ENCODE data around the gene KANSL1. TPM values are rescaled to one million over a fixed set of nuclear protein-coding genes. Genes with fewer than 3 reads are reported as not detected.

The KANSL1 gene
- total and polyA plus RNA-seq, 9 donors = 30.4 to 107 (median 77.7) TPM

GRCh38 chr17:46036491-46036890 lies 156.7 kb downstream of the KANSL1 start:
- DNase-seq = no peak
- Histone ChIP-seq H3K27ac (no peak overlapping the region), H3K27me3 (no peaks in the 10 kb centered on the region), H3K4me1 (ENCODE audit: insufficient read depth) (no peaks in the 10 kb centered on the region), H3K9me3 (no peaks in the 10 kb centered on the region), H3K4me3 (no peak overlapping the region), H3K36me3 (peaks cover 3% of the 10 kb centered on the region)
- whole genome bisulfite sequencing, 3 donors = 92 to 94% (median 92%) methylated on average over 6 of the region's 6 CpGs
- TF ChIP-seq POLR2A (IDR thresholded peaks at IDR 0.05) = no peak
- no peak for TF ChIP-seq CTCF (IDR thresholded peaks at IDR 0.05)
- no peak for TF ChIP-seq EP300 (IDR thresholded peaks at IDR 0.05)
- intact Hi-C loops (cut with DNase I) = no loop called here

DNA sequence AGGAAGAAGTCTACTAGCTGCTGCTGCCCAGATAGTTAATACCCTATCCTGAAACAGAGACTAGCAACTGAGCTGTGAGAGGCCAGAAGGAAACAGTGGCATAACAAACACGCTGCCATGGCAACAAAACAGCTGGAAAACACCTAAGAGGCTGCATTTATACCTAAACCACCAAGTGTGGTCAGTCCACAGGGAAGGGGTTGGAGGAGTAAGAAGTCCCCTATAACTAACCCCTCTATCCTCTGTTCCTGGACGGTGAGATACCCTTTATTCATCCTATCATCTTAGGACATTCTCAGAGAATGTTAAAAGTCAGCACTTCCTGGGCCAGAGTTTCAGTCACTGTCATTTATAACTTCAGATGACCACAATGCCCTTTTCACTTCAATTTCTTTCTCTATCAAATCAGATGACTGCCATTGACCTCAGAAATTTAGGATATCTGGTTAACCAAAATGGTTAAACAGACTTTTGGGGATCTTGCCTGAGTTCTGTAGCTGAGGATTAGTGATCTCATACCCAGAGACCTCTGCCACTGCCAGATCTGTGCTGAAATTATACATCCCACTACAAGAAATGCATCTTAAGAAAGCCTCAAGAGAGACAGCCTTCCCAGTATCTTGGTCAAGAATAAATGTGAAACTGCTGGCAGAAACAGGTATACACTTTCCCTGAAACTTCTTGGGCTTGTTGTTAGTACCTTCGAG lies 158.0 kb downstream of the KANSL1 start:
- 78 to 82% (median 81%) methylated on average over 3 of the region's 3 CpGs for WGBS, 3 donors
- intact Hi-C loops (cut with DNase I) = no loop called here
- Histone ChIP-seq H3K4me1 (ENCODE audit: insufficient read depth) (no peaks in the 10 kb centered on the region), H3K9me3 (no peaks in the 10 kb centered on the region), H3K27ac (no peak overlapping the region), H3K27me3 (no peaks in the 10 kb centered on the region), H3K36me3 (peaks cover 3% of the 10 kb centered on the region), H3K4me3 (no peak overlapping the region)
- DNase-seq = no peak
- TF ChIP-seq EP300 (IDR thresholded peaks at IDR 0.05) (no peak), CTCF (IDR thresholded peaks at IDR 0.05) (no peak), POLR2A (IDR thresholded peaks at IDR 0.05) (no peak)

- Histone ChIP-seq H3K9me3 (no peaks in the 10 kb centered on the region), H3K27me3 (no peaks in the 10 kb centered on the region), H3K4me3 (no peak overlapping the region), H3K4me1 (ENCODE audit: insufficient read depth) (no peaks in the 10 kb centered on the region), H3K27ac (no peak overlapping the region), H3K36me3 (peaks cover 3% of the 10 kb centered on the region)
- intact Hi-C loops (cut with DNase I) = no loop called here
- WGBS, 3 donors = 87 to 93% (median 90%) methylated on average over 3 of the region's 3 CpGs
- TF ChIP-seq EP300 (IDR thresholded peaks at IDR 0.05) = no peak
- no peak for TF ChIP-seq CTCF (IDR thresholded peaks at IDR 0.05)
- TF ChIP-seq POLR2A (IDR thresholded peaks at IDR 0.05) = no peak
- DNase-seq = peak in 1 of 5 donors; percentile 11
Observed at GRCh38 chr17:46033392-46033791, 159.8 kb downstream of the KANSL1 start.

- Histone ChIP-seq H3K36me3 (peaks cover 3% of the 10 kb centered on the region), H3K9me3 (no peaks in the 10 kb centered on the region), H3K4me3 (no peak overlapping the region), H3K4me1 (ENCODE audit: insufficient read depth) (no peaks in the 10 kb centered on the region), H3K27me3 (no peaks in the 10 kb centered on the region), H3K27ac (no peak overlapping the region)
- 94 to 95% (median 95%) methylated on average over 11 of the region's 11 CpGs for WGBS, 3 donors
- intact Hi-C loops (cut with DNase I) = no loop called here
- DNase-seq = peak in 1 of 5 donors; percentile 14
- TF ChIP-seq EP300 (IDR thresholded peaks at IDR 0.05) (no peak), POLR2A (IDR thresholded peaks at IDR 0.05) (no peak), CTCF (IDR thresholded peaks at IDR 0.05) (no peak)
Observed at GRCh38 chr17:46032909-46033308, 160.3 kb downstream of the KANSL1 start.
